ENCODE results near the gene WAC. TPM values are rescaled to one million over a fixed set of nuclear protein-coding genes. Genes with fewer than 3 reads are reported as not detected.

The WAC gene
- total RNA-seq, 2 donors from 2014 or later = 133 TPM

- DNase-seq = no peak
- Mint-ChIP-seq H3K27me3 (ENCODE audit: insufficient read depth) (no peaks in the 10 kb centered on the region), H3K36me3 (ENCODE audit: low read depth) (peaks cover 86% of the 10 kb centered on the region), H3K27ac (no peak overlapping the region), H3K9me3 (no peaks in the 10 kb centered on the region), H3K4me3 (no peak overlapping the region), H3K4me1 (no peaks in the 10 kb centered on the region)
- Histone ChIP-seq H3K4me3 (ENCODE audit: low read length) (no peak overlapping the region), H3K27ac (ENCODE audit: low read depth, low read length) (no peak overlapping the region), H3K9ac (ENCODE audit: extremely low read depth, low read length, poor library complexity, severe bottlenecking) (no peak overlapping the region), H3K9me3 (ENCODE audit: control insufficient read depth, low read length) (no peaks in the 10 kb centered on the region), H3K27me3 (ENCODE audit: control insufficient read depth, insufficient read depth, low read length, poor library complexity, severe bottlenecking) (no peaks in the 10 kb centered on the region), H3K36me3 (ENCODE audit: control insufficient read depth, insufficient read depth, low read length) (peaks cover 97% of the 10 kb centered on the region), H3K4me1 (ENCODE audit: control insufficient read depth, insufficient read depth, low read length) (no peaks in the 10 kb centered on the region)
- no peak for TF ChIP-seq CTCF (conservative IDR thresholded peaks at IDR 0.05)
- 91 to 97% methylated on average over 6 of the region's 6 CpGs for WGBS, 2 experiments (ENCODE audit: insufficient coverage in 1 of 2, insufficient read length in 1 of 2)
Measured at GRCh38 chr10:28612877-28613276, 80.0 kb downstream of the WAC start.

- Mint-ChIP-seq H3K36me3 (ENCODE audit: low read depth) (peaks cover 79% of the 10 kb centered on the region), H3K27me3 (ENCODE audit: insufficient read depth) (no peaks in the 10 kb centered on the region), H3K27ac (no peak overlapping the region), H3K9me3 (no peaks in the 10 kb centered on the region), H3K4me3 (no peak overlapping the region), H3K4me1 (no peaks in the 10 kb centered on the region)
- H3K9ac ChIP-seq (ENCODE audit: extremely low read depth, low read length, poor library complexity, severe bottlenecking) = no peak overlapping the region
- TF ChIP-seq CTCF (conservative IDR thresholded peaks at IDR 0.05) = no peak
- peaks cover 95% of the 10 kb centered on the region for H3K36me3 ChIP-seq (ENCODE audit: control insufficient read depth, insufficient read depth, low read length)
- H3K27me3 ChIP-seq (ENCODE audit: control insufficient read depth, insufficient read depth, low read length, poor library complexity, severe bottlenecking) = no peaks in the 10 kb centered on the region
- H3K4me1 ChIP-seq (ENCODE audit: control insufficient read depth, insufficient read depth, low read length) = no peaks in the 10 kb centered on the region
- 92 to 93% methylated on average over 2 of the region's 2 CpGs for WGBS, 2 experiments (ENCODE audit: insufficient coverage in 1 of 2, insufficient read length in 1 of 2)
- no peaks in the 10 kb centered on the region for H3K9me3 ChIP-seq (ENCODE audit: control insufficient read depth, low read length)
- no peak for DNase-seq
- H3K4me3 ChIP-seq (ENCODE audit: low read length) = no peak overlapping the region
- H3K27ac ChIP-seq (ENCODE audit: low read depth, low read length) = no peak overlapping the region
Measured at GRCh38 chr10:28616514-28616913, 83.6 kb downstream of the WAC start.

DNA sequence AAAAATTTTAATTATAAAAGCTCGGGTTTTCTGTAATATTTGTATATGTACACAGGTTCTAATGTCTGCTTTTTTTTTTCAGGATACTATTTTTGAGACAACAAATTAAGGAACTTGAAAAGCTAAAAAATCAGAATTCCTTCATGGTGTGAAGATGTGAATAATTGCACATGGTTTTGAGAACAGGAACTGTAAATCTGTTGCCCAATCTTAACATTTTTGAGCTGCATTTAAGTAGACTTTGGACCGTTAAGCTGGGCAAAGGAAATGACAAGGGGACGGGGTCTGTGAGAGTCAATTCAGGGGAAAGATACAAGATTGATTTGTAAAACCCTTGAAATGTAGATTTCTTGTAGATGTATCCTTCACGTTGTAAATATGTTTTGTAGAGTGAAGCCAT lies 86.5 kb downstream of the WAC start:
- TF ChIP-seq CTCF (conservative IDR thresholded peaks at IDR 0.05) = no peak
- Mint-ChIP-seq H3K9me3 (no peaks in the 10 kb centered on the region), H3K27me3 (ENCODE audit: insufficient read depth) (no peaks in the 10 kb centered on the region), H3K36me3 (ENCODE audit: low read depth) (peaks cover 57% of the 10 kb centered on the region), H3K4me3 (no peak overlapping the region), H3K4me1 (no peaks in the 10 kb centered on the region), H3K27ac (no peak overlapping the region)
- Histone ChIP-seq H3K4me3 (ENCODE audit: low read length) (no peak overlapping the region), H3K9me3 (ENCODE audit: control insufficient read depth, low read length) (no peaks in the 10 kb centered on the region), H3K9ac (ENCODE audit: extremely low read depth, low read length, poor library complexity, severe bottlenecking) (no peak overlapping the region), H3K27ac (ENCODE audit: low read depth, low read length) (no peak overlapping the region), H3K36me3 (ENCODE audit: control insufficient read depth, insufficient read depth, low read length) (peaks cover 73% of the 10 kb centered on the region), H3K4me1 (ENCODE audit: control insufficient read depth, insufficient read depth, low read length) (no peaks in the 10 kb centered on the region), H3K27me3 (ENCODE audit: control insufficient read depth, insufficient read depth, low read length, poor library complexity, severe bottlenecking) (no peaks in the 10 kb centered on the region)
- WGBS, 2 experiments (ENCODE audit: insufficient coverage in 1 of 2, insufficient read length in 1 of 2) = 95 to 100% methylated on average over 3 to 4 of the region's 4 CpGs
- DNase-seq = no peak

Data from endodermal cell (in vitro differentiated cells).